Aorta (tissue), 5 donors: ENCODE measurements around the gene ABHD16A. TPM values are rescaled to one million over a fixed set of nuclear protein-coding genes. Genes with fewer than 3 reads are reported as not detected.

Experiments
- ATAC-seq: fragments of 200-7000 bp; cut with Tn5 transposase; one replicate; pipeline ENCODE4 v1.9.1; 2022; ENCODE audit warnings: moderate library complexity; ENCODE audit not compliant: low FRiP score
- DNase-seq, 2 donors: peaks; one replicate each; pipeline ENCODE4 v3.0.0-alpha.2; 2020
- H3K27ac ChIP-seq, 2 donors: one replicate each; pipeline ENCODE4 v1.5.1; 2013; ENCODE audit warnings: low read length in 2 of 2, mild to moderate bottlenecking in 2 of 2, moderate library complexity in 2 of 2, control low read depth in 1 of 2, inconsistent platforms in 1 of 2, low read depth in 1 of 2
- H3K27me3 ChIP-seq, 2 donors: one replicate each; pipeline ENCODE4 v1.6.1; 2013; ENCODE audit warnings: control low read depth in 1 of 2, low read length in 1 of 2, mild to moderate bottlenecking in 1 of 2, moderate library complexity in 1 of 2; ENCODE audit not compliant: insufficient read depth in 2 of 2, control insufficient read depth in 1 of 2
- H3K36me3 ChIP-seq, 2 donors: one replicate each; pipeline ENCODE4 v1.6.1; 2013; ENCODE audit warnings: control low read depth in 1 of 2, low read length in 1 of 2, mild to moderate bottlenecking in 1 of 2; ENCODE audit not compliant: insufficient read depth in 2 of 2, control insufficient read depth in 1 of 2
- H3K4me1 ChIP-seq, 2 donors: one replicate each; pipeline ENCODE4 v1.6.1; 2013; ENCODE audit warnings: low read length in 2 of 2, control low read depth in 1 of 2, mild to moderate bottlenecking in 1 of 2, moderate library complexity in 1 of 2; ENCODE audit not compliant: insufficient read depth in 2 of 2, control insufficient read depth in 1 of 2
- H3K4me3 ChIP-seq, 2 donors: one replicate each; pipeline ENCODE4 v1.5.1; 2013; ENCODE audit warnings: low read length in 2 of 2, control low read depth in 1 of 2, mild to moderate bottlenecking in 1 of 2
- H3K9me3 ChIP-seq: one replicate; pipeline ENCODE4 v1.6.1; 2013; ENCODE audit warnings: mild to moderate bottlenecking, low read length; ENCODE audit not compliant: control insufficient read depth
- WGBS, 2 donors: extraction: QIAGEN DNeasy Blood & Tissue Kit; methylation state at CpG; one replicate each; pipeline ENCODE4 v1.1.7; 2013; 5-methylcytosine and 5-hydroxymethylcytosine counted together
- intact Hi-C, 2 donors: fragments of 100-400 bp; cut with DNase I; formaldehyde crosslinking; loops; one replicate each; pipeline versions ENCODE4 v1.14.2 to v1.15.0; 2022
- polyA plus RNA-seq, 2 donors: library from polyadenylated mRNA; stranded (reverse); fragments of 200-250 nt; gene quantifications; one replicate each; pipeline ENCODE4 v1.2.3, GENCODE V29; 2013
- total RNA-seq, 2 donors: library from RNA; stranded (reverse); fragmentation: NEBNext Ultra II Directional; extraction: Animal tissue kit (Norgen Biotek cat#: 25700); gene quantifications; one replicate each; pipeline ENCODE4 v1.2.1, GENCODE V29; 2021
- donor health status: healthy with polysubstance abuse.
- donor health status: Bipolar disorder and iron deficiency.
- donor health status: DM: no; HTN: no; CAD: no.
- donor health status: DM: no; HTN: no; CAD: no.
- donor health status: DM: yes; HTN: yes; CAD: no.

Gene ABHD16A
- total and polyA plus RNA-seq, 4 donors, result 12.9 to 50.1 (median 44.9) TPM

DNA sequence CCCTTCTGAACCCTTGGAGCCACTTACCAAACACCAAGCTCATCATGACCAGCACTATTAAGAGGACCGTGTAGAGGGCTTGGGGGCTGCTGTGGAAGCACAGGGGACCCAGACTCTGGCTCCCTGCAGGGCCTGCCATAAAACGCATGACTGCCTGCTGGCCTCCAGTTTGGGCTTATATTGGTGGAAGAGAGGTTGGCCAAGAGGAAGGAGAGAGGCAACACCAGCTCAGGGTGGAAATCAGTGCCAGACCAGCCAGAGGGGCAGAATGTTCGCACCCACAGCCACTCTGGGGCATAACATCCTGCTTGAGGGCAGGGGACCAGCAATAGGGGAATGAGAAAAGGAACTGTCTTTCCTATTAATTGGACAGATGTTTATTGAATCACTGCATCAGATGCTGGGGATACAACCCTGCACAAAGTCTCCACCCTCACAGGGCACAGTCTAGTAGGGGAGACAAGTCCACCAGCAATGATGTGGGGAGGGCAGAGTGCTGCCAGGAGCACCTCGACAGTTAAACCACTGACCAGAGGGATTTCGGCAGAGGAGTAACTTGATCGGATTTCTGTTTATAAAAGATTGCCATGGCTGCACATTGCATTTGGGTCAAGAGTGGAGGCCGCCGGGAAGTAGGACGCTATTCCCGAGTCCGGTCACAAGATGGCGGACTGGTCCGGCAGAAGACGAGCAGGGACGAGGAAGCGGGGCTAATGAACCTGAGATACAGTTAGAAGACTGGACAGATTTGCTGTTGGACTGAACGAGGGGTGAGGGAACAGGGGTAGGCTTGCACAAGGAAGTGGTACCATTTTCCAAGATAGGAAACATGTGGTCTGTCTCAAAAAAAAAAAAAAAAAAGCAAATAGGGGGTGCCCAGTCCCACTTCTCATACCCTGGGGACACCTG is 22.6 kb downstream of the ABHD16A start, which contains the start of gene LY6G5C:
LY6G5C (minus strand) TSS at position 842 of the 909 bp plus-strand sequence; CDS start at position 148, 694 bp downstream.
- no peaks in the 10 kb centered on the region for H3K36me3 ChIP-seq
- H3K9me3 ChIP-seq, result no peaks in the 10 kb centered on the region
- peak within 1 kb of the TSS in 1 of 2 donors; percentile 56 for H3K4me3 ChIP-seq
- H3K4me1 ChIP-seq, result no peaks in the 10 kb centered on the region
- no peaks in the 10 kb centered on the region for H3K27me3 ChIP-seq
- intact Hi-C loops, result loop anchor here (2.0 to 10.0 kb wide), 7 partner anchors 48 to 272 kb away; partner anchors contain the start of genes DDAH2 (in 1 of the 2), EHMT2 (in 1 of the 2) and NEU1 (in 1 of the 2)
- WGBS, 2 donors, result 11 to 12% methylated on average over 17 of the region's 17 CpGs
- DNase-seq (peak; percentile 90 to 93), ATAC-seq (peak; percentile 94)
- H3K27ac ChIP-seq, result no peak within 1 kb of the TSS

DNA sequence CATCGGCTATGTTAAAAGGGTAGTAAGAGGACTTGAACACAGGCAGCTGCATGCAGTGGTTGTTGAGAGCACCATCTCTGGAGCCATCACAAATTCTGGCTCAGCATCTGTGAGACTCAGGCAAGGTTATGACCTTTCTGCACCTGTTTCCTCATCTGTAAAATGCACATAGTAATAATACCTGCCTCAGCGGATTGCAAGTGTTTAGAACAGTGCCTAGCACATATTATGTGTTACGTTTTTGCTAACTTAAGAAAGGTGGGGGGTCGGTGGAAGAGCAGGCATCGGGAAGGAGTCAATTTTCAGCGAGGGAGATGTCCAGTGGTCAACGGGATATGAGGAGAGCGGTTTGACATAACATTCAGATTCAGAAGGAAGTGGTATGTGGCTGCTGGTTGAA is 25.2 kb downstream of the ABHD16A start:
- ATAC-seq (no peak), DNase-seq (no peak)
- H3K36me3 ChIP-seq, result no peaks in the 10 kb centered on the region
- no peaks in the 10 kb centered on the region for H3K9me3 ChIP-seq
- H3K4me1 ChIP-seq, result no peaks in the 10 kb centered on the region
- no peak overlapping the region for H3K4me3 ChIP-seq
- 73 to 76% methylated on average over 8 of the region's 8 CpGs for WGBS, 2 donors
- intact Hi-C loops, result no loop called here
- no peak overlapping the region for H3K27ac ChIP-seq
- no peaks in the 10 kb centered on the region for H3K27me3 ChIP-seq

DNA sequence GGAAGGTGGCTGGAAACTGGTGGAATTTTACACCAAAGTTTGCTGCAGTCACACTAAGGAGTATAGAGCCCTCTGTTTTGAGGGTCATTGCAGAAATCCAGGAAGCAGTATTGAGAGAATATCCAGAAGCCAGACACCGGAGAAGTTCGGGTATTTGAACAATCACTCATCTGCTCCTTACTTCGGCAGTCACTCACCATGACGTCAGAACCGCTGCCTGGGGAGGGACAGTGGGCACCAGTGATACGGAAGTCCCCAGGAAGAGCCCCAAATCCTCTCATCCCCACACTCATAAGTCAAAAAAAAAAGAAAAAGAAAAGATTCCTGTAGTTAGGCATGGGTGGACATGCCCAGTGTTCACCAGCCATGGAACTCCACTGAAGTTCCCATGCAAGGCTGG is 26.2 kb downstream of the ABHD16A start:
- intact Hi-C loops, result no loop called here
- no peaks in the 10 kb centered on the region for H3K27me3 ChIP-seq
- H3K9me3 ChIP-seq, result no peaks in the 10 kb centered on the region
- H3K4me3 ChIP-seq, result no peak overlapping the region
- H3K36me3 ChIP-seq, result peaks cover 0 to 1% of the 10 kb centered on the region in 2 donors
- 52 to 60% methylated on average over 6 of the region's 6 CpGs for WGBS, 2 donors
- no peaks in the 10 kb centered on the region for H3K4me1 ChIP-seq
- DNase-seq (no peak), ATAC-seq (no peak)
- H3K27ac ChIP-seq, result no peak overlapping the region

DNA sequence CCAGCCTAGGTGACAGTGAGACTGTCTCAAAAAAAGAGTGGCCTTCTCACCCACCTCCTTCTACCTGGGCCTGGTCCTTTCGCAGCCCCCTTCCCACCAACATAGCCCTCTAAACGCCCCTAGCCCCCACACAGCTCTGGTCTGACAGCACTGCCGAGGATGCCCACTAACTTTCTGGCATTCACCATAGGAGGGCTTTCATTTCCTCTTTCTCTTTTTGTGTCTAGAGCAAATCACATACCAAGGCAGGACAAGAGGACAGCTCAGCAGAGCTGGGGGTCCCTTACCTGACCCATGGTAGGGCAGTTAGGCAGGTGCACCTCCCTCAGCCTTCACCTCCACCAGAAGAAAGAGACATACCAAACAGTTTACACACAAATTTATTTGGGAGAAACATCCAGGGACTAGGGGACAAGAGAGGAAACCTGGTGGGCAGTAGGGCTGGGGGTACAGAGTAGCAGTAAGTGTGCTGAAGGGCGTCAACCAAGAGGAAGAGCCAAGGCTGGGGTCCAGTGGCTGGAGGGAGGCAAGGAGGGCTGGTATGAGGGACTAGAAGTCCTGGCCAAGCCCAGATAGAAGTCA is 26.7 kb downstream of the ABHD16A start:
- Histone ChIP-seq H3K36me3 (peaks cover 0 to 1% of the 10 kb centered on the region in 2 donors), H3K4me3 (no peak overlapping the region), H3K27ac (no peak overlapping the region), H3K9me3 (no peaks in the 10 kb centered on the region), H3K4me1 (no peaks in the 10 kb centered on the region), H3K27me3 (no peaks in the 10 kb centered on the region)
- ATAC-seq (no peak), DNase-seq (no peak)
- 72 to 79% methylated on average over 4 of the region's 4 CpGs for WGBS, 2 donors
- intact Hi-C loops, result no loop called here

DNA sequence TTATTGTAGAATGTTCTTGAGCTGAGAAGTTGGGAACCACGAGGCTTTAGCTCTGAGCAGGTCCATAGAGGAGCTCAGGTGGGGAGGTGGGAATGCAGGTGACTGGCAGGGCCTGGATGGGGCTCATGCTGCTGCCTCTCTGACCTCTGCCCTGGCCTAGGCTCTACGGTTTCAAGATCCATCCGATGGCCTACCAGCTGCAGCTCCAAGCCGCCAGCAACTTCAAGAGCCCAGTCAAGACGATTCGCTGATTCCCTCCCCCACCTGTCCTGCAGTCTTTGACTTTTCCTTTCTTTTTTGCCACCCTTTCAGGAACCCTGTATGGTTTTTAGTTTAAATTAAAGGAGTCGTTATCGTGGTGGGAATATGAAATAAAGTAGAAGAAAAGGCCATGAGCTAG is 33.4 kb downstream of the ABHD16A start, which contains the start of gene LY6G5B:
LY6G5B (plus strand) TSS at position 301 of the 400 bp plus-strand sequence. CDS start 975 bp downstream, outside the sequence.
- DNase-seq (no peak), ATAC-seq (no peak)
- Histone ChIP-seq H3K9me3 (no peaks in the 10 kb centered on the region), H3K4me3 (no peak within 1 kb of the TSS), H3K4me1 (no peaks in the 10 kb centered on the region), H3K36me3 (peaks cover 0 to 12% of the 10 kb centered on the region in 2 donors), H3K27me3 (no peaks in the 10 kb centered on the region), H3K27ac (no peak within 1 kb of the TSS)
- 81 to 86% methylated on average over 8 of the region's 8 CpGs for WGBS, 2 donors
- intact Hi-C loops, result loop anchor here in 1 of 2 donors (5.0 kb wide), 1 partner anchor 123 kb away; no protein-coding TSS in a partner anchor

DNA sequence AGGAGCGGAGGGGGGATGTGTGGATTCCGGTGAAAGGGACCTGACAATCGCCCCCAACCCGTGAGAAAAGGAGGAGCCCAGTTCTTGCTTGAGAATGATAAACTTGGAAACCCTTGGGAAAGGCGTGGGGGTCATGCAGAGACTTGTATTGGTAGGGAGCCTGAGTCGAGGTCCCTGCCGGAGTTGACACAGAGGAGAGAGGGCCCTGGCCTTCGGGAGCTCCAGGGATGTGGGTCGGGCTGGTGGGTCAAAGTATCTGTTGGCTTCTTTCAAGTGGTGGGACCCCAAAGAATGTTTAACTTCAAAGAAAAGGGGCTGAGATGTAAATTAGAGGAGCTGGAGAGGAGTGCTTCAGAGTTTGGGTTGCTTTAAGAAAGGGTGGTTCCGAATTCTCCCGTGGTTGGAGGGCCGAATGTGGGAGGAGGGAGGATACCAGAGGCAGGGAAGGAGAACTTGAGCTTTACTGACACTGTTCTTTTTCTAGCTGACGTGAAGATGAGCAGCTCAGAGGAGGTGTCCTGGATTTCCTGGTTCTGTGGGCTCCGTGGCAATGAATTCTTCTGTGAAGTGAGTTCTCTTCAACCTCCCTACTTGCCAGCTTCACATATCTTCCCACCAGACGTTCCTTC is 36.7 kb downstream of the ABHD16A start:
- intact Hi-C loops, result loop anchor here in 1 of 2 donors (5.0 kb wide), 1 partner anchor 126 kb away; no protein-coding TSS in a partner anchor
- 5 to 6% methylated on average over 15 of the region's 15 CpGs for WGBS, 2 donors
- Histone ChIP-seq H3K36me3 (peaks cover 0 to 11% of the 10 kb centered on the region in 2 donors), H3K9me3 (no peaks in the 10 kb centered on the region), H3K4me3 (peak overlapping the region; percentile 55 to 77), H3K4me1 (no peaks in the 10 kb centered on the region), H3K27me3 (no peaks in the 10 kb centered on the region), H3K27ac (peak overlapping the region in 1 of 2 donors; percentile 43)
- no peak for DNase-seq
- ATAC-seq, result no peak

DNA sequence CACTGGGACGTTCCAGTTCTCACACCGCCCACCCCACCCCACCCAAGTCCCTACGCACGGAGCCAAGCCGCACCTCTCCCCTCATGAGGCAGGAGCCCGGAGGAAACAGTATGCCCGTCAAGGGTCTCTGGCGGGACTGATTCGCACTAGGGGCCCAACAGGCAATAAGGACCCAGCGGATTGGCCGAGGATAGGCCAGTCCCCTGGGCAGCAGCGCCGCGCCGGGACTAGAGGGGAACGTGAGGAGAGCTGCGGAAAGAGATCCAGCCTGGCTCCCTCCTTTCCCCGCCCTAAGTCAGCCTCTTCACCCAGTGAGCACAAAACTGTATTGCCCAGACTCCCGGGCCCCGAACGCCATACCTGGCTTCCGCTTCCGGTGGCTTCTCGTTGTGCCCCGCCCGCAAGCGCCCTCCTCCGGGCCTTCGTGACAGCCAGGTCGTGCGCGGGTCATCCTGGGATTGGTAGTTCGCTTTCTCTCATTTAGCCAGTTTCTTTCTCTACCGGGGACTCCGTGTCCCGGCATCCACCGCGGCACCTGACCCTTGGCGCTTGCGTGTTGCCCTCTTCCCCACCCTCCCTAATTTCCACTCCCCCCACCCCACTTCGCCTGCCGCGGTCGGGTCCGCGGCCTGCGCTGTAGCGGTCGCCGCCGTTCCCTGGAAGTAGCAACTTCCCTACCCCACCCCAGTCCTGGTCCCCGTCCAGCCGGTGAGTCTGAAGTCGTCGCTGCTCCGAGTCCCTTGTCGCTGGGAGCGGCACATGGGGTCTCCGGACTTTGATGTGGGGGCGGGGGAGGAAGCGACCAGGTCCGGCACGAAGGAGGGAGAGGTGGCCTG is 37.4 kb downstream of the ABHD16A start, which contains the start of gene CSNK2B:
CSNK2B (plus strand) TSS at position 580 of the 836 bp plus-strand sequence. CDS start 752 bp downstream, outside the sequence.
- intact Hi-C loops, result loop anchor here in 1 of 2 donors (5.0 kb wide), 1 partner anchor 127 kb away; no protein-coding TSS in a partner anchor
- no peaks in the 10 kb centered on the region for H3K4me1 ChIP-seq
- 0 to 1% methylated on average over 63 of the region's 63 CpGs for WGBS, 2 donors

More for the DNA sequence above, 37.4 kb downstream of the ABHD16A start, which contains the start of gene CSNK2B:
- Histone ChIP-seq H3K27ac (peak within 1 kb of the TSS; percentile 49 to 86), H3K4me3 (peak within 1 kb of the TSS; percentile 55 to 77), H3K27me3 (no peaks in the 10 kb centered on the region), H3K36me3 (peaks cover 0 to 11% of the 10 kb centered on the region in 2 donors), H3K9me3 (no peaks in the 10 kb centered on the region)
- peak; percentile 99 for DNase-seq
- peak; percentile 95 for ATAC-seq
